K562 (cell line): Measurements from ENCODE around the gene ATMIN.
A peak's percentile ranks its signal among the peaks of the same experiment; 100 is the strongest.

Source experiments
- AFF4 ChIP-seq: sonication (generic); formaldehyde crosslinking; IDR thresholded peaks from 2 replicates; pipeline ENCODE4 v1.8.0; 2023; ENCODE audit warnings: mild to moderate bottlenecking, missing genetic modification reagents
- CTCF ChIP-seq, 3 experiments: IDR thresholded peaks in 2 of 3; conservative IDR thresholded peaks in 1 of 3; 2 replicates each; pipeline ENCODE4 v1.5.1; 2011 to 2012; ENCODE audit warnings: low read length in 3 of 3, mild to moderate bottlenecking in 3 of 3, control low read depth in 2 of 3, improper control_type of control experiment in 1 of 3, inconsistent platforms in 1 of 3, low read depth in 1 of 3, mixed read lengths in 1 of 3, moderate library complexity in 1 of 3; ENCODE audit not compliant: insufficient read depth in 2 of 3
- PKNOX1 ChIP-seq: fragments of 450-650 bp; IDR thresholded peaks from 2 replicates; pipeline ENCODE4 v1.6.1; 2016
- SIX5 ChIP-seq, 2 experiments: IDR thresholded peaks; 2 replicates each; pipeline ENCODE4 v1.6.1; 2011; ENCODE audit warnings: low read length in 2 of 2, borderline replicate concordance in 1 of 2, low read depth in 1 of 2, mild to moderate bottlenecking in 1 of 2, moderate library complexity in 1 of 2; ENCODE audit not compliant: insufficient read depth in 1 of 2

- TF ChIP-seq CTCF (IDR thresholded peaks at IDR 0.05 in 2 of 3, conservative IDR thresholded peaks at IDR 0.05 in 1 of 3; ENCODE audit: insufficient read depth in 2 of 3, low read depth in 1 of 3, low read length in 3 of 3) (no peak), PKNOX1 (peak; percentile 47; the same call in 1 of the 2 replicates), SIX5 (IDR thresholded peaks at IDR 0.05; ENCODE audit: borderline replicate concordance in 1 of 2, insufficient read depth in 1 of 2, low read depth in 1 of 2, low read length in 2 of 2) (no peak), AFF4 (CRISPR knock-in tag) (no peak)
Observed at GRCh38 chr16:81071805-81072204, 36.2 kb downstream of the ATMIN start.
